Measurements from ENCODE around the gene GALNT10.

- TF ChIP-seq CTCF (IDR thresholded peaks at IDR 0.05) (no peak), EZH2 (IDR thresholded peaks at IDR 0.05) (no peak), EZH2phosphoT487 (IDR thresholded peaks at IDR 0.05) (no peak)
Observed at GRCh38 chr5:154435226-154435625, 244.7 kb downstream of the GALNT10 start.
